HFF-Myc (cell line): ENCODE results near the gene FRY.

Source experiments
- DNase-seq: peaks from one replicate; pipeline ENCODE4 v3.0.0-alpha.2; 2011; ENCODE audit warnings: low read depth; ENCODE audit errors: extremely low read depth
- H3K4me3 ChIP-seq: replicated peaks from 2 replicates; pipeline ENCODE4 v1.5.1; 2011; ENCODE audit warnings: low read depth, mild to moderate bottlenecking, control low read depth, low read length
- CTCF ChIP-seq: IDR thresholded peaks from 2 replicates; pipeline ENCODE4 v1.5.1; 2012; ENCODE audit warnings: mild to moderate bottlenecking, low read depth, low read length, control low read depth; ENCODE audit errors: missing control alignments

Gene FRY

GRCh38 chr13:32007494-32007893 is 24.1 kb upstream of the FRY start:
- no peak for TF ChIP-seq CTCF
- DNase-seq, result no peak
- H3K4me3 ChIP-seq, result no peak overlapping the region

DNA sequence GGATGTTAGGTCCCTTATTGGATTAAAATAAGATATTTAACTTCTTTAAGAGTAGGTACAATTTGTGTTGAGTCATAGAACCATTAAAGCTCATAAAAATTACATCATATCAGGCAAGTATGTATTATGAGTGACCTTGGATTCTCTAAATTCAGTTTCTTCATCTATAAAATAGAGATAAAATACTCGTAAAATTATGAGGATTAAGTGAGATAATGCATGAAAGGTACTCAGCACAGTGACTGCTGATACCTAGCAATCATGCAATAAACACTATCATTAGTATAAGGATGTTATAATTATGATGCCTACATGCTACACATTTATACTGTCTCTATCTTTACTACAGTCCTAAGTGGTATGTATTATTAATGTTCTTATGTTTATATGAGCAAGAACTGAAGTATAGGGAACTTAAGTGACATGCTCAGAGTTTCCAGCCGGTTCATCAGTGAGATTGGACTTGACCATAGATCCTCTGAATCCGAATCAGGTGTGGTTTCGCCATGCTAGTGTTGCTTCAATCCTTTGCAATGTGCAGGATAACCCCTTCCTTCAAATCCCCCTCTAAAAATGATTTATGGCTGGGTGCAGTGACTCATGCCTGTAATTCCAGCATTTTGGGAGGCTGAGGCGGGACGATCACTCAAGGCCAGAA is 22.9 kb upstream of the FRY start:
- no peak for DNase-seq
- no peak overlapping the region for H3K4me3 ChIP-seq
- no peak for TF ChIP-seq CTCF

DNA sequence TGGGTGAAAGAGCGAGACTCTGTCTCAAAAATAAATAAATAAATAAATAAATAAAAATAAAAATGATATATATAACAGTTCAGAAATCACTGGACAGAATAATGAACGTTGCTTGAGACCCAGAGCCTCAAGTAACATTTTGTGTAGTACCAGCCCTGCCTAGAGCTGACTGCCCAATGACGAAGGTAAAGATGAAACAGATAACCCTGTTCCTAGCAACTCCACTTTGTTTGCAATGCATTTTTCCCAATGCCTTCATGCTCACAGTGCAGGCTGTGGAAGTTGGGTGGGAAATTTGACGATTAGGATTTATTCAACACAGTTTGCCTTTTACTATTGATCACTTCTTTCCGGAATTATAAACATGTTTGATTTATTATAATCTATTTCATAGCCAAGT is 22.2 kb upstream of the FRY start:
- H3K4me3 ChIP-seq, result no peak overlapping the region
- no peak for DNase-seq
- no peak for TF ChIP-seq CTCF

DNA sequence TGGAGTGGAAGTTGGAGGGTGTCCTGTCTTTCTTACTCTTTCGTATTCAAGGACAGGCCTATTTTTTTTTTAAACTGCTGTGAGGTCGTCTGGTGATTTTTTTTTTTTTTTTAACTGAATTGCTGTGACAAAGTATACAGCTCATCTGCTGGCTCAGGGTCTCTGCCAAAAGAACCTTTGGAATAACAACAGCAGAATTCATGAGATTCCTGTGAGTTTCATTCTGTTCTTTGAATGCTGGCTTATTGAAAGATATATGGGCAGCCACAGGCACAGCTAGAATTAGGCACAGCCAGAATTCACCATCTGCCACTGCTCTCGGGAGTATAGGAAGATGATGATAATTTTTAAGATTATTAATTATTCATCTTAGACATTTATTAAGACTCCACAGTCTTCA is 21.4 kb upstream of the FRY start:
- no peak overlapping the region for H3K4me3 ChIP-seq
- no peak for DNase-seq
- TF ChIP-seq CTCF, result no peak

GRCh38 chr13:32011971-32012370 is 19.6 kb upstream of the FRY start:
- TF ChIP-seq CTCF, result no peak
- no peak overlapping the region for H3K4me3 ChIP-seq
- DNase-seq, result no peak

DNA sequence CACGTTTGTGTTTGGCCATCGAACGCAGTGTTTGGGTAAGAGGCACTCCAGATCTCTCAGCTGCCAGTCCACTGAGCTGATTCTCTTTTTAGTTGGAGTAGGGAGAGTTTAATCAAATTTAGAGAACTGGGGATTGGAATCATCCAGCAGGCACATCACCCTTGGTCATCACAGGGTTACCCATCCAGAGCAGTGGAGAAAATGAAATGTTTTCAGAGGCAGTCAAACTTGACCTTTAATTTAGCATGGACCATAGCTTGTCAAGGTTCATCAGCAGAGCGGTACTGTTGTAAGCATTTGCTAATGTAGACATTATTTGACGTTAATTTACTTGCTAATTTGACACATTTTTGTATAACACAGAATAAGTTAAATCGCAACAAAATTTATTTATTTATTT is 18.4 kb upstream of the FRY start:
- DNase-seq, result no peak
- H3K4me3 ChIP-seq, result no peak overlapping the region
- no peak for TF ChIP-seq CTCF

GRCh38 chr13:32016119-32016518 is 15.5 kb upstream of the FRY start:
- no peak for DNase-seq
- H3K4me3 ChIP-seq, result no peak overlapping the region
- TF ChIP-seq CTCF, result no peak
